Stomach (tissue), 9 donors: ENCODE measurements around the gene ERLEC1. TPM values are rescaled to one million over a fixed set of nuclear protein-coding genes. Genes with fewer than 3 reads are reported as not detected.

ENCODE experiments used
- DNase-seq, 2 donors: peaks; one replicate each; pipeline versions ENCODE4 v3.0.0 to v3.0.0-alpha.2; 2013 to 2019
- H3K27ac ChIP-seq, 5 donors: fragments of 200-600 bp in 4 of 5; sonication (generic) in 4 of 5; one replicate each; pipeline ENCODE4 v1.5.1; 2013 to 2019; ENCODE audit warnings: mild to moderate bottlenecking in 1 of 5, moderate library complexity in 1 of 5
- H3K27me3 ChIP-seq, 3 donors: fragments of 200-600 bp; sonication (generic); one replicate each; pipeline ENCODE4 v1.5.1; 2017 to 2019; ENCODE audit warnings: mixed run types in 1 of 3
- H3K36me3 ChIP-seq, 4 donors: fragments of 200-600 bp; sonication (generic); 1 replicate in 3 of 4; 2 replicates in 1 of 4; pipeline ENCODE4 v1.5.1; 2016 to 2019
- H3K4me1 ChIP-seq, 4 donors: fragments of 200-600 bp; sonication (generic); one replicate each; pipeline ENCODE4 v1.5.1; 2016 to 2019
- H3K4me3 ChIP-seq, 4 donors: fragments of 200-600 bp; sonication (generic) in 3 of 4; one replicate each; pipeline ENCODE4 v1.5.1; 2016 to 2019; ENCODE audit warnings: mild to moderate bottlenecking in 1 of 4
- H3K9me3 ChIP-seq, 4 donors: fragments of 200-600 bp; sonication (generic); one replicate each; pipeline ENCODE4 v1.5.1; 2016 to 2019
- EP300 ChIP-seq: sonication (generic); formaldehyde crosslinking; IDR thresholded peaks from one replicate; pipeline ENCODE4 v1.6.1; 2017; ENCODE audit warnings: antibody characterized with exemption
- POLR2A ChIP-seq, 4 donors: fragments of 450-650 bp; IDR thresholded peaks; one replicate each; pipeline ENCODE4 v1.6.1; 2016; ENCODE audit warnings: antibody characterized with exemption in 4 of 4, control low read depth in 2 of 4, mild to moderate bottlenecking in 1 of 4, moderate library complexity in 1 of 4
- POLR2AphosphoS5 ChIP-seq, 3 donors: sonication (generic); formaldehyde crosslinking; IDR thresholded peaks; one replicate each; pipeline ENCODE4 v1.6.1; 2016; ENCODE audit warnings: antibody characterized with exemption in 3 of 3
- WGBS, 5 donors: extraction: QIAGEN DNeasy Blood & Tissue Kit in 3 of 5; methylation state at CpG; one replicate each; pipeline versions ENCODE4 v1.1.5 to v1.1.7; 2013 to 2018; 5-methylcytosine and 5-hydroxymethylcytosine counted together
- intact Hi-C: fragments of 100-400 bp; cut with DNase I; formaldehyde crosslinking; loops from one replicate; pipeline ENCODE4 v1.15.1; 2023; ENCODE audit warnings: low total_unique reads
- polyA plus RNA-seq, 3 donors: library from polyadenylated mRNA; stranded (reverse); fragments of 200-250 nt; gene quantifications; one replicate each; pipeline ENCODE4 v1.2.3, GENCODE V29; 2013
- total RNA-seq, 5 donors: library from RNA; depleted of rRNA; stranded (reverse); fragments of >200 nt; gene quantifications; one replicate each; pipeline versions ENCODE4 v1.1.0 to v1.2.3, GENCODE V29; 2014 to 2016
- TF ChIP-seq, protein P1 (sequence below), 7 experiments: fragments of 450-650 bp in 4 of 7; fragments of 200-600 bp in 3 of 7; sonication (generic) in 3 of 7; IDR thresholded peaks; one replicate each; pipeline ENCODE4 v1.5.1; 2016 to 2019; ENCODE audit warnings: antibody characterized with exemption in 7 of 7, control low read depth in 2 of 7, mild to moderate bottlenecking in 1 of 7
- donor health status: healthy with polysubstance abuse.
- donor health status: Bipolar disorder and iron deficiency.
- donor health status: healthy.

Gene ERLEC1
- total and polyA plus RNA-seq, 8 donors = 7.0 to 225 (median 32.5) TPM

DNA sequence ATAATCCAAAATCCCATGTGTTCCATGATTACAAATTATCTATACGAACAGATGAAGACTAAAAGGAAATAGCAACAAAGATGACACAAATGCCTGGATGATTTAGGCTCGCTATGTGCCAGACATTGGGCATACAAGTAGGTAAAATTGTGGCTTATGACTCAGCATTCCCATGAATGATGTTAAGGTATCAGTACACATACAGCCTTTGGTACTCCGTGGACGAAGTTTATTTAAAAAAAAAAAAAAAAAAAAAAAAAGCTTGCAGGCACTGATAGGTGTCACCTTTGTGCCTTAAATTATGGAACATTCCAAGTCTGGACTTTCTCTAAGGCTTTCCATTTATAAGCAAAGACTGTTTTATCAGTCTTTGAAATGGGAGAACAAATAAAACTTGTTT, 16.6 kb upstream of the ERLEC1 start:
- WGBS, 5 donors = 33 to 62% (median 47%) methylated on average over 4 of the region's 4 CpGs
- Histone ChIP-seq H3K27ac (no peak overlapping the region), H3K4me3 (no peak overlapping the region), H3K27me3 (no peaks in the 10 kb centered on the region), H3K36me3 (peaks cover 0 to 11% (median 5%) of the 10 kb centered on the region in 4 donors), H3K4me1 (peaks cover 0 to 39% (median 21%) of the 10 kb centered on the region in 4 donors), H3K9me3 (no peaks in the 10 kb centered on the region)
- DNase-seq = no peak
- TF ChIP-seq, protein P1, sequence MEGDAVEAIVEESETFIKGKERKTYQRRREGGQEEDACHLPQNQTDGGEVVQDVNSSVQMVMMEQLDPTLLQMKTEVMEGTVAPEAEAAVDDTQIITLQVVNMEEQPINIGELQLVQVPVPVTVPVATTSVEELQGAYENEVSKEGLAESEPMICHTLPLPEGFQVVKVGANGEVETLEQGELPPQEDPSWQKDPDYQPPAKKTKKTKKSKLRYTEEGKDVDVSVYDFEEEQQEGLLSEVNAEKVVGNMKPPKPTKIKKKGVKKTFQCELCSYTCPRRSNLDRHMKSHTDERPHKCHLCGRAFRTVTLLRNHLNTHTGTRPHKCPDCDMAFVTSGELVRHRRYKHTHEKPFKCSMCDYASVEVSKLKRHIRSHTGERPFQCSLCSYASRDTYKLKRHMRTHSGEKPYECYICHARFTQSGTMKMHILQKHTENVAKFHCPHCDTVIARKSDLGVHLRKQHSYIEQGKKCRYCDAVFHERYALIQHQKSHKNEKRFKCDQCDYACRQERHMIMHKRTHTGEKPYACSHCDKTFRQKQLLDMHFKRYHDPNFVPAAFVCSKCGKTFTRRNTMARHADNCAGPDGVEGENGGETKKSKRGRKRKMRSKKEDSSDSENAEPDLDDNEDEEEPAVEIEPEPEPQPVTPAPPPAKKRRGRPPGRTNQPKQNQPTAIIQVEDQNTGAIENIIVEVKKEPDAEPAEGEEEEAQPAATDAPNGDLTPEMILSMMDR (IDR thresholded peaks at IDR 0.05) = no peak
- TF ChIP-seq POLR2AphosphoS5 (IDR thresholded peaks at IDR 0.05) = peak in 1 of 3 donors; percentile 10
- intact Hi-C loops = no loop called here

DNA sequence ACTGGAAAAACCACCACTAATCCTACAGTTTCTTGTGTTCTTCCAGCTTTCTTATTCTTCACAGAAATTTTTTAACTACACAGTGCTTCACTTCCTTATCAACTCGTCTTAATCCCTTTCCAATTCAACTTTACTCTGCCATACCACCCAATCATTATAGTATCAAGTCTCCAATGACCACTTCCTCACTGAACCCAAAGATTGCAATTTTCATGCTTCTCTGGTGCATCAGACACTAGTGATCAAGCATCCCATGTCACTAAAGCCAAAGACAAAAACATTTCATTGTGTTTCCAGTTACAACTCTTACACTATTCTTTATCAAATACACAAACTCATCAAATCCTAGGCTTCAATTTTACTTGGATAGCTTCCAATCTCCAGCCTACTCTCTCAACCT, 9.7 kb upstream of the ERLEC1 start:
- Histone ChIP-seq H3K36me3 (peaks cover 0 to 36% (median 19%) of the 10 kb centered on the region in 4 donors), H3K9me3 (no peaks in the 10 kb centered on the region), H3K4me3 (no peak overlapping the region), H3K27me3 (no peaks in the 10 kb centered on the region), H3K27ac (no peak overlapping the region), H3K4me1 (peaks cover 0 to 18% (median 8%) of the 10 kb centered on the region in 4 donors)
- no peak for DNase-seq
- TF ChIP-seq EP300 (no peak), POLR2AphosphoS5 (IDR thresholded peaks at IDR 0.05) (no peak), POLR2A (IDR thresholded peaks at IDR 0.05) (no peak)
- TF ChIP-seq, protein P1 (IDR thresholded peaks at IDR 0.05) = no peak
- intact Hi-C loops = no loop called here
- 52 to 63% (median 57%) methylated on average over 1 of the region's 1 CpG for WGBS, 5 donors

DNA sequence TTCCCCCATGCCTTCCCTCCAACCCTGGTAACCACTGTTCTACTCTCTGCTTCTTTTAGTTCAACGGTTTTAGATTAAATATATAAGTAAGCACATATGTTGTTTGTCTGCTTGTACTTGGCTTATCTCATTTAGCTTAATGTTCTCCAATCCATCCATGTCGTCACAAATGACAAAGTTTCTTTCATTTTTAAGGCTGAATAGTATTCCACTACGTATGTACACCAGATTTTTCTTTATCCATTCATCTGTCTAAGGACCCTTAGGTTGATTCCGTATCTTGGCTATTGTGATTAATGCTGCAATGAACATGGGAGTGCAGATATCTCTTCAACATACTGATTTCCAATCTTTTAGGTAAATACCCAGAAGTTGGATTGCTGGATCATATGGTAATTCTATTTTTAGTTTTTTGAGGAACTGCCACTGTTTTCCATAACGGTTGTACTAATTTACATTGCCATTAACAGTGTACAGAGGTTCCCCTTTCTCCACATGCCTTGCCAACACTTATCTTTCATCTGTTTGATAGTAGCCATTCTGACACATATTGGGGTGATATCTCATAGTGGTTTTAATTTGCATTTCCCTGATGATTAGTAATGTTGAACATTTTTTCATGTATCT, 8.2 kb upstream of the ERLEC1 start:
- TF ChIP-seq, protein P1 (IDR thresholded peaks at IDR 0.05) = no peak
- TF ChIP-seq POLR2AphosphoS5 (IDR thresholded peaks at IDR 0.05) = no peak
- no peak for TF ChIP-seq POLR2A (IDR thresholded peaks at IDR 0.05)
- no peak for TF ChIP-seq EP300
- DNase-seq = no peak
- H3K9me3 ChIP-seq = no peaks in the 10 kb centered on the region
- H3K4me1 ChIP-seq = peaks cover 0 to 25% (median 11%) of the 10 kb centered on the region in 4 donors
- no peaks in the 10 kb centered on the region for H3K27me3 ChIP-seq
- H3K27ac ChIP-seq = no peak overlapping the region
- WGBS, 5 donors = 39 to 68% (median 55%) methylated on average over 5 of the region's 5 CpGs
- H3K36me3 ChIP-seq = peaks cover 0 to 39% (median 18%) of the 10 kb centered on the region in 4 donors
- intact Hi-C loops = no loop called here
- no peak overlapping the region for H3K4me3 ChIP-seq

DNA sequence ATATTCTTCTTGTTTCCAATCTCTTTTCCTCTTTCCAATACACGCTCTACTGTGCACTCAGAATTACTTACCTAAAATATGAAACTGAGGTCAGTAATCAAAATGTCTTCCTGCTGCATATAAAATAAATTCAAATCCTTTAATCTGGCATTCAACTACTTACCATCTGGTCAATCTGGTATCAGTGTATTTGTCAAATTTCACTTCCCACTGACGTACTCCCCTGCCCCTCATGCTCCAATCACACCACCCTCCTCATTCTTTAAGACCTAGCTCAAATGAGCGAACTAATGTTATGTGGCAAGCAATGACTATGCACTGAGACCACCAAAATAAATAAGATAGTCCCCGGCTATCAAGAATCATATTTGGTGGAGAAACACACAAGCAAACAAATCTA, 6.8 kb upstream of the ERLEC1 start:
- Histone ChIP-seq H3K36me3 (peaks cover 0 to 33% (median 15%) of the 10 kb centered on the region in 4 donors), H3K27ac (no peak overlapping the region), H3K9me3 (no peaks in the 10 kb centered on the region), H3K4me3 (no peak overlapping the region), H3K4me1 (peaks cover 1 to 38% (median 20%) of the 10 kb centered on the region in 4 donors), H3K27me3 (no peaks in the 10 kb centered on the region)
- TF ChIP-seq POLR2A (IDR thresholded peaks at IDR 0.05) (no peak), EP300 (no peak), POLR2AphosphoS5 (IDR thresholded peaks at IDR 0.05) (no peak)
- TF ChIP-seq, protein P1 (IDR thresholded peaks at IDR 0.05) = no peak
- 88 to 95% (median 92%) methylated on average over 4 of the region's 4 CpGs for WGBS, 5 donors
- no peak for DNase-seq
- intact Hi-C loops = no loop called here
